GM12801 (cell line): ENCODE results near the gene ASIC1.

Experiments
- CTCF ChIP-seq: IDR thresholded peaks from one replicate; pipeline ENCODE4 v1.5.1; 2011; ENCODE audit warnings: control low read depth; ENCODE audit not compliant: insufficient read length; ENCODE audit errors: extremely low read depth

Gene ASIC1

GRCh38 chr12:50026691-50027090, 30.7 kb upstream of the ASIC1 start:
- TF ChIP-seq CTCF: no peak

GRCh38 chr12:50032515-50032853, 24.9 kb upstream of the ASIC1 start:
- TF ChIP-seq CTCF: no peak

- no peak for TF ChIP-seq CTCF
Measured at GRCh38 chr12:50032854-50033581, 24.4 kb upstream of the ASIC1 start.

GRCh38 chr12:50038336-50038735, 19.1 kb upstream of the ASIC1 start:
- TF ChIP-seq CTCF: no peak

- no peak for TF ChIP-seq CTCF
Measured at GRCh38 chr12:50039151-50039835, 18.1 kb upstream of the ASIC1 start.

GRCh38 chr12:50040657-50041056, 16.7 kb upstream of the ASIC1 start:
- no peak for TF ChIP-seq CTCF

- no peak for TF ChIP-seq CTCF
Measured at GRCh38 chr12:50041062-50041860, 16.1 kb upstream of the ASIC1 start.
